ENCODE results near the gene CMSS1. TPM values are rescaled to one million over a fixed set of nuclear protein-coding genes. Genes with fewer than 3 reads are reported as not detected.
A peak's percentile ranks its signal among the peaks of the same experiment; 100 is the strongest.

CMSS1 gene
- total and polyA plus RNA-seq, 8 donors: 14.4 to 29.9 (median 15.9) TPM

- DNase-seq: peak in 1 of 6 donors; percentile 24
- 13% methylated on average over 7 of the region's 7 CpGs for WGBS, 2 donors
- peak; percentile 59 to 78 (median 71) for ATAC-seq
Observed at GRCh38 chr3:100024520-100025303, 207.1 kb downstream of the CMSS1 start.

GRCh38 chr3:100027321-100027720, 209.7 kb downstream of the CMSS1 start:
- Histone ChIP-seq H3K4me1 (peaks cover 6 to 22% (median 20%) of the 10 kb centered on the region in 3 donors), H3K4me3 (no peak overlapping the region), H3K27me3 (no peaks in the 10 kb centered on the region), H3K9me3 (no peaks in the 10 kb centered on the region), H3K27ac (no peak overlapping the region), H3K36me3 (no peaks in the 10 kb centered on the region)
- 83 to 85% methylated on average over 1 of the region's 1 CpG for WGBS, 2 donors
- intact Hi-C loops (cut with DNase I): no loop called here
- ATAC-seq (no peak), DNase-seq (no peak), FAIRE-seq (no peak)
- TF ChIP-seq CTCF (IDR thresholded peaks at IDR 0.05): no peak

More at GRCh38 chr3:100024520-100025303, 207.1 kb downstream of the CMSS1 start:
- no peak for FAIRE-seq
- Histone ChIP-seq H3K36me3 (no peaks in the 10 kb centered on the region), H3K27me3 (no peaks in the 10 kb centered on the region), H3K9me3 (no peaks in the 10 kb centered on the region), H3K4me3 (no peak overlapping the region), H3K27ac (peak overlapping the region in 3 of 4 donors; percentile 4 to 72 (median 61)), H3K4me1 (peaks cover 6 to 21% (median 20%) of the 10 kb centered on the region in 3 donors)
- TF ChIP-seq CTCF (IDR thresholded peaks at IDR 0.05): no peak
- intact Hi-C loops (cut with DNase I): no loop called here

- H3K4me1 ChIP-seq: peaks cover 10 to 26% (median 21%) of the 10 kb centered on the region in 3 donors
- FAIRE-seq (peak; percentile 84), DNase-seq (no peak), ATAC-seq (no peak)
- H3K27ac ChIP-seq: no peak overlapping the region
- no peaks in the 10 kb centered on the region for H3K36me3 ChIP-seq
- H3K27me3 ChIP-seq: no peaks in the 10 kb centered on the region
- H3K4me3 ChIP-seq: no peak overlapping the region
- no peaks in the 10 kb centered on the region for H3K9me3 ChIP-seq
- intact Hi-C loops (cut with DNase I): no loop called here
- 93 to 98% methylated on average over 1 of the region's 1 CpG for WGBS, 2 donors
- no peak for TF ChIP-seq CTCF (IDR thresholded peaks at IDR 0.05)
Observed at GRCh38 chr3:100029052-100029451, 211.4 kb downstream of the CMSS1 start.

GRCh38 chr3:100029689-100030088, 212.0 kb downstream of the CMSS1 start:
- H3K4me1 ChIP-seq: peaks cover 13 to 23% (median 22%) of the 10 kb centered on the region in 3 donors
- H3K27ac ChIP-seq: no peak overlapping the region
- DNase-seq (no peak), FAIRE-seq (no peak), ATAC-seq (no peak)
- no peaks in the 10 kb centered on the region for H3K27me3 ChIP-seq
- WGBS, 2 donors: 33 to 36% methylated on average over 2 of the region's 2 CpGs
- TF ChIP-seq CTCF (IDR thresholded peaks at IDR 0.05): no peak
- no peak overlapping the region for H3K4me3 ChIP-seq
- intact Hi-C loops (cut with DNase I): no loop called here
- no peaks in the 10 kb centered on the region for H3K9me3 ChIP-seq
- no peaks in the 10 kb centered on the region for H3K36me3 ChIP-seq

GRCh38 chr3:100030346-100030745, 212.7 kb downstream of the CMSS1 start:
- Histone ChIP-seq H3K27ac (no peak overlapping the region), H3K9me3 (no peaks in the 10 kb centered on the region), H3K4me1 (peaks cover 13 to 23% (median 21%) of the 10 kb centered on the region in 3 donors), H3K4me3 (no peak overlapping the region), H3K36me3 (no peaks in the 10 kb centered on the region), H3K27me3 (no peaks in the 10 kb centered on the region)
- DNase-seq (no peak), ATAC-seq (no peak), FAIRE-seq (no peak)
- intact Hi-C loops (cut with DNase I): no loop called here
- TF ChIP-seq CTCF (IDR thresholded peaks at IDR 0.05): no peak
- 88 to 89% methylated on average over 3 of the region's 3 CpGs for WGBS, 2 donors
